ENCODE data around the gene GPR37.

Gene GPR37

DNA sequence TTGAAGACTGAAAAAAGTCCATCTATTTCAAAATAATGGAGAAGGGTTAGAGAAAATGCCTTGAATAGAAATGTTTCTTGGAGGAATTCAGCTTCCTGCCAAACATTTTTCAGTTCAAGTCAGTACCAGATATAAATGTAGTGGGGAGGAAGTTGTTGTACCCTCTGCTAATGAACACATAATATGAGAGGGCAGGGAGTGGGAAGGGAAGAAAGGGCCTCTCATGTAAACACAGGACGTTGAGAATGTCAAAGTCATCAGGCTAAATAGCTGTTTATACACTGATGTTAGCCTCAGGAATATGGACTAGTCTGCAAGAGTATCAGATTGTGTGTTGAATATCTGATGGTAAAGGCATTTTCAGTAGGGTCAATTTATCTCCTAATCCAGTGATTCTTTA lies 37.0 kb downstream of the GPR37 start:
- peaks cover 3% of the 10 kb centered on the region for H3K27me3 Mint-ChIP-seq
- DNase-seq (ENCODE audit: low spot score in 2 of 2), result no peak
- ATAC-seq (ENCODE audit: low read depth), result no peak
- no peaks in the 10 kb centered on the region for H3K4me1 Mint-ChIP-seq
- no peaks in the 10 kb centered on the region for H3K36me3 Mint-ChIP-seq
- H3K9me3 Mint-ChIP-seq, result peaks cover 4% of the 10 kb centered on the region
- H3K27ac Mint-ChIP-seq, result no peak overlapping the region
- H3K4me3 Mint-ChIP-seq, result no peak overlapping the region

DNA sequence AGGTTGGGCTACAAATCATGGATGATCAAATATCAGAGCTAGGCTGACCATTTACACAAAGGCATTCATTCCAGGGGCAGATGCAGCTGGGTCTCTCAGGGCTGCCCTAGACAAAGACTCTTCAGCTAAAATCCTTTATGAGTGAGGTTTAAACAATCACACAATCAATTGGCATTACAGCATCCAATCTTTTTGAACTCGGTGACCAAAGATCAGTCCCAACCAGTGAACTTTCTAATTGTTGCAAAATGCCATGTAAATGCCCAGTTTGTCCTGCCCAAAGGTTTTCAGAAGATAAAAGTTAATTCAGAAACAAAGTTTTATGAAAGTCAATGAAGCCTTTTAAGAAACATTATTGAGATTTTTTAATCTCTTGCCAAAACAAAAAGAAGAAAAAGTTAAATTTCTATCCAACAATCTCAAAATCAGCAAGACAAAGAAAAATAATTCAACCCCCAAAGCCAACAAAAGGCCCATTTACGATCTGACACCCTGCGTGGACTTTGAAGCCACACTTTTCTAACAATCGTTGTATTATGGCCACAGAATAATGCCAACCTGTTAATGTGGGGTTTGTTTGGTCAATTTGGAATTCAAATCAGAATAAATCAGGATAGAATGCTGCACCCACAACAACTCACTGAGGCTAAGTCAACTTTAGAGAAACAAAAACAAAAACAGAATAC lies 40.9 kb downstream of the GPR37 start:
- Mint-ChIP-seq H3K27ac (no peak overlapping the region), H3K27me3 (no peaks in the 10 kb centered on the region), H3K36me3 (no peaks in the 10 kb centered on the region), H3K4me1 (no peaks in the 10 kb centered on the region), H3K4me3 (no peak overlapping the region), H3K9me3 (no peaks in the 10 kb centered on the region)
- DNase-seq (ENCODE audit: low spot score in 2 of 2) (no peak), ATAC-seq (ENCODE audit: low read depth) (no peak)

DNA sequence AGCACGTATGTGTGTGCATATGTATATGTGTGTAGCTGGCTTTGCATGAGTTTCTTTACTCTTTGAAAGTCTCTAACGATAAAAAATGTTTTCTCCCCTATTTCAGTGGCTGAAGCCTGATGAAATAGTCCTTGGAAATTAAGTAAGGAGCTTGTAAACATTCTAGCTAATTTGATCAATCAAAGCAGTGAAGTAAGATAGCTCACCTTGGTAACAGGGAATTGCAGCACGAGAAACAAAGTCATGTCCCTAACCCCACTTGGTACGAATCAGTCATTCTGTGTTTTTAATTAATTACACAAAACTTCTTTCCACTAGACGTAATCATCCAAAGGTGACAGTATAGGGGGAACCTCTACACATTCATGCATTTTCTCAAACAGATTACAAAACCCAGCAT lies 41.5 kb downstream of the GPR37 start:
- no peaks in the 10 kb centered on the region for H3K9me3 Mint-ChIP-seq

DNA sequence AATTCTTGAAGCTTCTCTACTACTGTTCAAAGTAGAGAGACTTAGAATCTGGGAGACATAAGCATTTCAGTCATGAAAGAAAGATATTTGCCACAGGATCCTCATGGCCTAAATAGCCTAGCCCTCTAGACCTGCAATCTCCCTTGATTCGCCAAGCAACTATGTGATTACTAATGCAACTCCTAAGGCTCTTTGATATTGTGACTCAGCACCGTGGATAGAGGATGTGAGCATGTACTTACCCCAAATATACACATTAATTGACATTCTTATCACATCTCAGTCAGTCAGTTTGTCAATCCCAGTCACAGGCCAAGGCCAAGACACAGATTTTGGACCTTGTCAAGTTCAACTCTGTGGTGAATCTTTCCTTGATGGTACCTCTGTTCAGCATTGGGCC lies 42.6 kb downstream of the GPR37 start:
- no peaks in the 10 kb centered on the region for H3K27me3 Mint-ChIP-seq
- H3K4me1 Mint-ChIP-seq, result no peaks in the 10 kb centered on the region
- H3K9me3 Mint-ChIP-seq, result no peaks in the 10 kb centered on the region
- H3K36me3 Mint-ChIP-seq, result no peaks in the 10 kb centered on the region
- H3K27ac Mint-ChIP-seq, result no peak overlapping the region
- H3K4me3 Mint-ChIP-seq, result no peak overlapping the region
- no peak for ATAC-seq (ENCODE audit: low read depth)
- DNase-seq (ENCODE audit: low spot score in 2 of 2), result no peak

More for the DNA sequence above, 41.5 kb downstream of the GPR37 start:
- H3K27me3 Mint-ChIP-seq, result no peaks in the 10 kb centered on the region
- H3K4me3 Mint-ChIP-seq, result no peak overlapping the region
- no peak overlapping the region for H3K27ac Mint-ChIP-seq
- H3K36me3 Mint-ChIP-seq, result no peaks in the 10 kb centered on the region
- DNase-seq (ENCODE audit: low spot score in 2 of 2) (no peak), ATAC-seq (ENCODE audit: low read depth) (no peak)
- no peaks in the 10 kb centered on the region for H3K4me1 Mint-ChIP-seq

DNA sequence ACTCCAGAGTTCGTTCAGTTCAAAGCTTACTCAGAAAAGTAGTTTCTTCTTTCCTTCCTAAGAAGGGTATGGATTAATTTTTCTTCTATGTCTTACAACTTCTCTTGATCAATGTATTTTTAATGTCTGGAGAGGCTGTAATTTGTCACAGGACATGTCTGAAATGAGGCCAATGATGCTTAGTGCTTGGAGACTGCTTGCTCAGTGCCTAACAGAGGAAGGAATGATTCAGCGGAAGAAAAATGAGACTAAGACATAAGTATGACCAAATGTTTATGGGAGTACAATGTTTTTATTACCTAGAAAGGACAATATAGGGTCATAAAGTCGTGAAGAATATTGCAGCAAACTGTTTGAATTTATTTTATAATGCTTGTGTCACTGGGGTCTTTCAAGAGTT lies 43.3 kb downstream of the GPR37 start:
- no peaks in the 10 kb centered on the region for H3K4me1 Mint-ChIP-seq
- DNase-seq (ENCODE audit: low spot score in 2 of 2) (no peak), ATAC-seq (ENCODE audit: low read depth) (no peak)
- no peaks in the 10 kb centered on the region for H3K9me3 Mint-ChIP-seq
- H3K36me3 Mint-ChIP-seq, result no peaks in the 10 kb centered on the region
- no peak overlapping the region for H3K27ac Mint-ChIP-seq
- H3K27me3 Mint-ChIP-seq, result no peaks in the 10 kb centered on the region
- no peak overlapping the region for H3K4me3 Mint-ChIP-seq

DNA sequence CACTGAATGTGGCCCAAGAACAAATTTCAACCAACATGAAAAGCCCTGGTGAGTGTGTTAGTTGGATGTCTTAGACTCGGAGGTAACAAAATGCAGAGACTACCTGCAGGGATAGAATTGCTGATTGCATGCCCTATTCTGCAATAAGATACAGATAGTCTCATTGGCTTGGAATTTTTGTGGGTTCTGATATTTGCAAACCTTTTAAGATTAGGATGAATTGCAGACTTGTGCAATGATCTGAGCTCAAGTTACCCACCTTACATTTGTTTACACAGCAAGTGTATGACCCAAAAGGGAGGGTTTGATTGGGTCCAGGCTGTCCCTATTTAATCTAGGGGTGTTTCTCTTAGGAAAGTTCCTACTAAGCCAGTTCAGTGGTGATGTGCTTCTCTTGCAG lies 45.4 kb downstream of the GPR37 start:
- Mint-ChIP-seq H3K9me3 (peaks cover 3% of the 10 kb centered on the region), H3K4me1 (no peaks in the 10 kb centered on the region), H3K36me3 (no peaks in the 10 kb centered on the region), H3K27ac (no peak overlapping the region), H3K4me3 (no peak overlapping the region), H3K27me3 (no peaks in the 10 kb centered on the region)
- ATAC-seq (ENCODE audit: low read depth) (no peak), DNase-seq (ENCODE audit: low spot score in 2 of 2) (no peak)

DNA sequence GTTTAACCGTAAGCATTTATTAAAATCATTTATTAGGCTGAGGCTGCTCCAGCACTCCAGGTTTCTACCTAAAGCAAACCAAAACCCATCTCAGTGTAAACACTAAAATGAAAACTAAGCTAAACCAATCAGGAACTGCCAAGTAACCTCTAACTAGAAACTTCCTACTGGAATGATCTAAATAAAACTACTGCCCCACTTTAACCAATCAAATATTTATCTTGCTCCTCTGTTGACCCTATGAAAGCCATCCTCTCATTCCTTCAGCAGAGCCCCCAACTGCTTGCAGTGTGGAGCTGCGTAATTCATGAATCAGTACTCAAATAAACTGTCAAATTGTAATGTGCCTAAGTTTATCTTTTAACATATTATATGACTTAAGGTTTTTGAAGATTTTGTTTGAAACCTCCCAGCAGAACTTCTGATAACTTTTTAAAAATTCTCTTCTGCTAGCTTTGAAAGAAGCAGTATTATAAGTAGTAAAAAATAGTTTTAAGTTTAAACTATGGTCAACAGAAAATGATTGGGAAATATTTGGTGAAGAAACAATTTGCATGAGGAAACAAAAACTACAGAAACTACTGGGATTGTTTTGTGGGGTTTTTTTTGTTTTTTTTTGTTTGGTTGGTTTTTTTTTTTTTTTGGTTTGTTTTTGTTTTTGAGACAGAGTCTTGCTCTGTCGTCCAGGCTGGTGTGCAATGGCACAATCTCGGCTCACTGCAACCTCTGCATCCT lies 47.4 kb downstream of the GPR37 start:
- peaks cover 3% of the 10 kb centered on the region for H3K9me3 Mint-ChIP-seq
- H3K36me3 Mint-ChIP-seq, result no peaks in the 10 kb centered on the region
- no peaks in the 10 kb centered on the region for H3K4me1 Mint-ChIP-seq
- H3K27me3 Mint-ChIP-seq, result no peaks in the 10 kb centered on the region
- ATAC-seq (ENCODE audit: low read depth) (no peak), DNase-seq (ENCODE audit: low spot score in 2 of 2) (no peak)
- H3K4me3 Mint-ChIP-seq, result no peak overlapping the region
- H3K27ac Mint-ChIP-seq, result no peak overlapping the region

- ATAC-seq (ENCODE audit: low read depth), result no peak
- Mint-ChIP-seq H3K4me3 (no peak overlapping the region), H3K27ac (no peak overlapping the region), H3K27me3 (no peaks in the 10 kb centered on the region), H3K4me1 (no peaks in the 10 kb centered on the region), H3K36me3 (no peaks in the 10 kb centered on the region), H3K9me3 (peaks cover 3% of the 10 kb centered on the region)
- DNase-seq (ENCODE audit: low spot score in 2 of 2), result no peak
Measured at GRCh38 chr7:124716894-124717293, 48.7 kb downstream of the GPR37 start.

GRCh38 chr7:124713086-124713485 lies 52.5 kb downstream of the GPR37 start:
- DNase-seq (ENCODE audit: low spot score in 2 of 2) (no peak), ATAC-seq (ENCODE audit: low read depth) (no peak)
- H3K9me3 Mint-ChIP-seq, result peaks cover 11% of the 10 kb centered on the region
- H3K36me3 Mint-ChIP-seq, result no peaks in the 10 kb centered on the region
- H3K4me1 Mint-ChIP-seq, result no peaks in the 10 kb centered on the region
- no peak overlapping the region for H3K27ac Mint-ChIP-seq
- no peak overlapping the region for H3K4me3 Mint-ChIP-seq
- no peaks in the 10 kb centered on the region for H3K27me3 Mint-ChIP-seq

DNA sequence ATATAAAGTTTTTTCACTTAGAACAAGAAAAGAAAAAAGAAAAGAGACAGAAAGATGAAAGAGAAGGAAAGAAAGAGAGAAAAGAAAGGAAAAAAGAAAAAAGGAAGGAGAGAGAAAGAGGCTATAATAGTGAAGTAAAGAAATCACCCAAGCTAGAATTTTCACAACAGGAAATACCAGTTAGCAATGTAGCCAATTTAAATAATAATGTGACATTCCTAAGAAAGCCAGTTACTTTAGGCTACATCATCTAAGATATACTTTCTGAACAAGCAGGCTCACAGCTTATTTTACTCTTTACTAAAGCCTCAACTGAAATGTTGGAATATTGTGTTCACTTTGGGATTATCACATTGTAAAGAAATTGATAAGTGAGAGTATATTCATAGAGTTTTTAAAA lies 53.6 kb downstream of the GPR37 start:
- no peaks in the 10 kb centered on the region for H3K36me3 Mint-ChIP-seq
- H3K9me3 Mint-ChIP-seq, result peaks cover 21% of the 10 kb centered on the region
- ATAC-seq (ENCODE audit: low read depth), result no peak
- no peak for DNase-seq (ENCODE audit: low spot score in 2 of 2)
- H3K4me3 Mint-ChIP-seq, result no peak overlapping the region
- no peaks in the 10 kb centered on the region for H3K27me3 Mint-ChIP-seq
- no peak overlapping the region for H3K27ac Mint-ChIP-seq
- no peaks in the 10 kb centered on the region for H3K4me1 Mint-ChIP-seq

- H3K9me3 Mint-ChIP-seq, result peaks cover 7% of the 10 kb centered on the region
- H3K4me1 Mint-ChIP-seq, result no peaks in the 10 kb centered on the region
- H3K36me3 Mint-ChIP-seq, result no peaks in the 10 kb centered on the region
- H3K27me3 Mint-ChIP-seq, result no peaks in the 10 kb centered on the region
- no peak overlapping the region for H3K27ac Mint-ChIP-seq
- H3K4me3 Mint-ChIP-seq, result no peak overlapping the region
- ATAC-seq (ENCODE audit: low read depth), result no peak
- no peak for DNase-seq (ENCODE audit: low spot score in 2 of 2)
Measured at GRCh38 chr7:124702385-124702784, 63.2 kb downstream of the GPR37 start.

DNA sequence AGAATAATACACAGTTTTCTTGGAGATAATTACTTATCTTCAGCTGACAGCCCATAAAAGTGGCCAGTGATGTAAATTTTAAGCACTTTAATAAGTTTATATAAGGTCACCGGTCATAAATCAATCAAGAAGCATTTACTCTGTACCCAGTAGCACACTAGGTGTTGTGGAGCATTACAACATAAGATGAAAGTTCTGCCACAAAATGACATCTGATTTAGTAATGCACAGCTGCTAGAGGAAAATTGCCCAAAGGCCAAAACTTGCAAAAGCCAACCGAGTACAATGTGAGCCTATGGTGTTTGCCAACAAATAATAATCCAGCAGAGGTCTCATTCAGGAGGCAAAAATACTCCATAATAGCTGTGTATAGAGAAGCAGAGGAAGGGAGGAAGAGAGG lies 63.6 kb downstream of the GPR37 start:
- H3K27me3 Mint-ChIP-seq, result no peaks in the 10 kb centered on the region
- H3K4me1 Mint-ChIP-seq, result no peaks in the 10 kb centered on the region
- H3K36me3 Mint-ChIP-seq, result no peaks in the 10 kb centered on the region
- H3K4me3 Mint-ChIP-seq, result no peak overlapping the region
- no peak overlapping the region for H3K27ac Mint-ChIP-seq
- ATAC-seq (ENCODE audit: low read depth), result no peak
- H3K9me3 Mint-ChIP-seq, result peaks cover 4% of the 10 kb centered on the region
- DNase-seq (ENCODE audit: low spot score in 2 of 2), result no peak

GRCh38 chr7:124700655-124701054 lies 64.9 kb downstream of the GPR37 start:
- ATAC-seq (ENCODE audit: low read depth), result no peak
- H3K27ac Mint-ChIP-seq, result no peak overlapping the region
- peaks cover 2% of the 10 kb centered on the region for H3K9me3 Mint-ChIP-seq
- H3K36me3 Mint-ChIP-seq, result no peaks in the 10 kb centered on the region
- no peak overlapping the region for H3K4me3 Mint-ChIP-seq
- H3K27me3 Mint-ChIP-seq, result no peaks in the 10 kb centered on the region
- no peaks in the 10 kb centered on the region for H3K4me1 Mint-ChIP-seq
- DNase-seq (ENCODE audit: low spot score in 2 of 2), result no peak

GRCh38 chr7:124698964-124699363 lies 66.6 kb downstream of the GPR37 start:
- H3K9me3 Mint-ChIP-seq, result no peaks in the 10 kb centered on the region
- H3K27me3 Mint-ChIP-seq, result no peaks in the 10 kb centered on the region
- no peaks in the 10 kb centered on the region for H3K4me1 Mint-ChIP-seq
- H3K4me3 Mint-ChIP-seq, result no peak overlapping the region
- H3K27ac Mint-ChIP-seq, result no peak overlapping the region
- DNase-seq (ENCODE audit: low spot score in 2 of 2) (no peak), ATAC-seq (ENCODE audit: low read depth) (no peak)
- no peaks in the 10 kb centered on the region for H3K36me3 Mint-ChIP-seq

GRCh38 chr7:124697746-124698145 lies 67.8 kb downstream of the GPR37 start:
- Mint-ChIP-seq H3K36me3 (no peaks in the 10 kb centered on the region), H3K27ac (no peak overlapping the region), H3K27me3 (no peaks in the 10 kb centered on the region), H3K4me1 (no peaks in the 10 kb centered on the region), H3K4me3 (no peak overlapping the region), H3K9me3 (no peaks in the 10 kb centered on the region)
- no peak for DNase-seq (ENCODE audit: low spot score in 2 of 2)
- ATAC-seq (ENCODE audit: low read depth), result no peak

Measured in memory B cell (primary cell).